Fibroblast of skin of left quadriceps (primary cell): ENCODE results near the gene TOM1L2.
A peak's percentile ranks its signal among the peaks of the same experiment; 100 is the strongest.

Experiments
- DNase-seq, 2 experiments: peaks; one replicate each; pipeline ENCODE4 v3.0.0-alpha.2; 2013; ENCODE audit warnings: low read depth in 2 of 2

TOM1L2 gene

DNA sequence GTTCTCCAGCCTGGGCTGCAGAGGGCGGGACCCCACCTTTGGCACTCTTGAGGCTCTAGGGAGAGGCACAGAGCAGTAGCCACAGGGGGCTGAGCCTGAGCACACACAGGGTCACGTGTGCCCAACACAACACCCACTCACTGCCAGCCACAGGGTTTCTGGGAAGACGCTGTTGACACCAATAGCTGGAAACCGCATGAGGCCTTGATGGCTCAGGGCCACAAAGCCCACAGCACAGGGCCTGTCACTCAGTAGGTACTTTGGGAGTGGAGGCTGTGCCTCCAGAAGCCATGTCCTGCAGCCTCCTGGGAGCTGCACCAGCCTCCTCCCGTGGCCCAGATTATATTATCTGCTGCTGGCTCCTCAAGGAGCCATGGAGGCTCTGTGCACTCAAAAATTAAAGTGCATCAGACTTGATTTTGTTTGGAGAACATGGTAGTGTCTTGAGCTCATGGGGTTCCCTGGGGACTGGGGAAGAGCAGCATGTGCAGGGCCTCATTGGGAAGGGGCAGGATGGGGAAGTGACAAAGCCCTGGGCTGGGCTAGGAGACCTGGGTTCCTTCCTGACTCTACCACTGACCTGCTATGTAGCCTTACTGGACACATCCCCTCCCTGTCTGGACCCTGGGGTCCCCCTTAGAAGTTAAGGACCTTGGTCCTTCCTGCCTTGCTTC lies 122.9 kb downstream of the TOM1L2 start:
- DNase-seq, result no peak

DNA sequence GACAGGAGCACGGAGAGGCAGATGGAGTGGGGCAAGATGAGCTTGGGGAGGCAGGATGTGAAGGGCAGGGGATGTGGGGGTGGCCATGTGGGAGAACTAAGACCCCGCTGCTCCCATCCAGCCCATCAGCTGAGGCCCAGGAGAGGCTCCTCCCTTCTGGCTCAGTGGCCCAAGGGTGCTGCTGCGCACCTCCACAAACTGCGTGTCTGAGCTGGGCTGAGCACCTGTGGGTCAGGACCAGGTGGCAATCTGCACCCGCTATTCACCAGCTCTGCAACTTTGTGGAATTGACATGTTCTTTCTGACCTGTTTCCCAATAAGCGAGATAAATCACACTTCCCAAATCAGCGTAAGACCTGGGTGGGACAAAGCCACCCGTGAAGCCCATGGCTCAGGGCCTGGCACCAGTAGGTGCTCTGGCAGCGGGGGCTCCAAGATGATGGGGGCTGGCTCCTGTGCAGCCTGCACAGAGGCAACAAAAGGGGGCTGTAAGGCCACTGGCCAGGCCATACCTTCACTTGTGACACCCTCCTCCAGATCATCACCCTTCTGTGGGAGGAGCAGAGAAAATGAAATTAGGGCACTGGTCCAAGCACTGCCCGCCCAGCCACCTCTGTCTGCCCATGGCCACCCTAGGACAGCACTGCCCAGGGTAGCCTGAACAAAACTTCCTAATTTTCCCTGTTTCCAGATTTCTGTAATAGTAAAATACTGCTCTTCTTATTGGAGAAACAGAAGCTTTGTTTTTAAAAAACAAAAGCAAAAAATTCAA lies 123.7 kb downstream of the TOM1L2 start:
- no peak for DNase-seq

- DNase-seq, result no peak
Observed at GRCh38 chr17:17847726-17848125, 124.5 kb downstream of the TOM1L2 start.

- no peak for DNase-seq
Observed at GRCh38 chr17:17847118-17847689, 125.0 kb downstream of the TOM1L2 start.

DNA sequence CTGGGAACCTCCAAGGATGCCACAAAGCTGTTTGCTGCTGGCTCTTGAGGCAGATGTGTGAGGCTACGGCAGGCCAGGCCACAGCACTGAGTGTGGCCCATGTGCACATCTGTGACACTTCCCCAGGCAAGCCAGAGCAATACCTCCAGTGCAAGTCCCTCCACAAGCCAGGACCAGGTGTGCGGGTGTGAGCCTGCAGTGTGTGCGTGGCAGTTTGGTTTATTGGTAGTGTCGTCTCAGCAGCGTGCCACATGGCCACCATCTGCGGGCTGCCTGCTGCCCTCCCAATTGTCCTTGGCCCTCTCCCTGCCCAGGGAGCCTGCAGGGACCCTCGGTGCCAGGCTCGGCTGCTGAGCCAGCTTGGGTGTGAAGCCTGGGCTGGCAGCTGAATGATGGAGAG lies 125.6 kb downstream of the TOM1L2 start:
- DNase-seq, result no peak

DNA sequence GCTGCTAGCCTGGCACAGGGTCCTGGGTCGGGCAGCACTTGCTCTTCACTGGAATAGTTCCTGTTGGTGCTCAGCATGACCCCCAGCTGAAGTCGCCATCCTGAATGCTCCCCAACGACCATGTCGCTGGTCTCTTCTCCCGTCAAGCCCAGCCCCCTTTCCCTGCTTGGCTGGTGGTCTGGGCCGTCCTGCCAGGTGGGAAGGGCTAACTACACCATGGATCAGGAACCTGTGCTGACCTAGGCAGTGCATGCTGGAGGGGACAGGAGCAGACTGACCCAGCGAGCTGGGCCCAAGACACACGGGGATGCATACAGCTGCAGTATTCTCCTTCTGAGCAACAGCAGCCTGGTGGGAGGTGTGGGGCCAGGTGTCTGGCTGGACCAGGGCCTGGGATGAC lies 126.2 kb downstream of the TOM1L2 start:
- DNase-seq, result no peak

- no peak for DNase-seq
Observed at GRCh38 chr17:17845046-17845775, 127.0 kb downstream of the TOM1L2 start.

DNA sequence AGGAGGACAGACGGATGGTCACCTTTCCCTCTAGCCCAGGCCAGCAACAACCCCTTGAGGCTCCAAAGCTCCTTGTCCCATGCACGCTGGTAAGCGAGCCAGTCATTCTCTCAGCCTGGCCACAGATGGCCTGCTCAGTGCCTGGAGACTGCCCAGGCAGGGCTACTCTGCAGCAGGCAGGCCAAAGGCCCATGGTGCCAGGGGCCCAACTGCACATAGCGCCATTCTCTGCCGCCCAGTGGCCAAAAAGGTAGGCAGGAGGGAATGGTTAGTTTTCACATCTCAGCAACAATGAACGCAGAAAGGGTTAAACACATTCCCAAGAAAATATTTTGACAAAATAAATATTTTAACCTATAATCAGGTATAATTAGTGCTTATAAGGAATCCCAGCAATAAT lies 127.7 kb downstream of the TOM1L2 start:
- no peak for DNase-seq

- no peak for DNase-seq
Observed at GRCh38 chr17:17844079-17844478, 128.1 kb downstream of the TOM1L2 start.

- no peak for DNase-seq
Observed at GRCh38 chr17:17843096-17843495, 129.1 kb downstream of the TOM1L2 start.

- DNase-seq, result no peak
Observed at GRCh38 chr17:17842111-17842876, 129.9 kb downstream of the TOM1L2 start.

DNA sequence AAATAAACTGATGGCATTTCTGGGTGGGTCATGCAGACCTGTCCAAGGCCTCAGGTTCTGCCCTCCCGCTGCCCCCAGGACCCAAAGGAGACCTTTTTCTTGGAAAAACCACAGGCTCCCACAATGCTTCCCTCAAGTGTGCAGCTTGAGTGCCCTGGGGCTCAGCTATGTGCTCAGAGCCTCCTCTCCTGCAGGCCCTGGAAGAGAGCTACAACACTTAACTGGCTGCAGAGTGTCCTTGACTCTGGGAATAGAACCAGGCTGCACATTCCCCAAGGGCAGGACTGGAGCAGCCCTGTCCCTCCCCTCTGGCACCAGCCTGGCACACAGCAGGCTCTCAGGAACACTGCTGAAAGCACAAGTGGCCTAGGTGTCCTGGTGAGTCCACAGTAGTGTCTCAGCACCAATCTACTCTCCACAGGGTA lies 130.6 kb downstream of the TOM1L2 start:
- DNase-seq, result no peak

DNA sequence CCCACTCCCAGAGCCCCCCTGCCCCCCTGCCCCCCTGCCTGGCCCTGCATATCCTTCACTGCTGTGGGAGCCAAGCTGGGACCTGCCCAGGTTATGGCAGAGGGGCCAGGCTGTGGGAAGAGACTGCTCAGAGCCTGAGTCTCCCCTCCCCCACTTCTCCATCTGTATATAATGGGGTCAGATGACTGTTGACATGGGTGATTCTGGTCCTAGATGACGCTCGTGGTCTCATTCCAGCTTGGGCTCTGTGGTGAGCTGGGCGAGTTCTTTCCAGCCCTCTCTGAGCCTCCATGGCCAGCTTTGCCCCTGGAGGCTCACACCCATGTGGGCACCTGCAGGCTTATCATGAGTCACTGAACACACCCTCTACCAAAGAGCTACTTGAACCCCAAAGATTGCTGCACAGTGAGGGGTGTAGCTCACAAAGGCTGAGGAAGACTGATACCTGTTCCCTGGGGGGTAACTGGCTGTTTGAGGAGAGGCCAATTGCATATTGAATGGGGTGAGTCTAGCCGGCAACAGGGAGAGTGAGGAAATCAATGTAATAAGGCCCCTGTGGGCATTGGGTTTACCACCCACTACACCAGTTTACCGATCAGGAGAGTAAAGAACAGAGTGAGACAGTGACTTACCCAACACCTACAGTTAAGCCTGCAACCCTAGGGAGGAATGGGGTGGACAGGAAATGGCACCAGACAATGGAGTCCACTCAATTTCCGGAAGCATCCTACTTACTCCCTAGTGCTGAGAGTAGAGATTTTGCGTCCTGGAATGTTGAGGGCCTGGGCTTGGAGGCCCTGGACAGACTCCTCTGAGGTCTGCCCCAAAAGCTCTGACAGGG lies 131.2 kb downstream of the TOM1L2 start:
- DNase-seq, result no peak

DNA sequence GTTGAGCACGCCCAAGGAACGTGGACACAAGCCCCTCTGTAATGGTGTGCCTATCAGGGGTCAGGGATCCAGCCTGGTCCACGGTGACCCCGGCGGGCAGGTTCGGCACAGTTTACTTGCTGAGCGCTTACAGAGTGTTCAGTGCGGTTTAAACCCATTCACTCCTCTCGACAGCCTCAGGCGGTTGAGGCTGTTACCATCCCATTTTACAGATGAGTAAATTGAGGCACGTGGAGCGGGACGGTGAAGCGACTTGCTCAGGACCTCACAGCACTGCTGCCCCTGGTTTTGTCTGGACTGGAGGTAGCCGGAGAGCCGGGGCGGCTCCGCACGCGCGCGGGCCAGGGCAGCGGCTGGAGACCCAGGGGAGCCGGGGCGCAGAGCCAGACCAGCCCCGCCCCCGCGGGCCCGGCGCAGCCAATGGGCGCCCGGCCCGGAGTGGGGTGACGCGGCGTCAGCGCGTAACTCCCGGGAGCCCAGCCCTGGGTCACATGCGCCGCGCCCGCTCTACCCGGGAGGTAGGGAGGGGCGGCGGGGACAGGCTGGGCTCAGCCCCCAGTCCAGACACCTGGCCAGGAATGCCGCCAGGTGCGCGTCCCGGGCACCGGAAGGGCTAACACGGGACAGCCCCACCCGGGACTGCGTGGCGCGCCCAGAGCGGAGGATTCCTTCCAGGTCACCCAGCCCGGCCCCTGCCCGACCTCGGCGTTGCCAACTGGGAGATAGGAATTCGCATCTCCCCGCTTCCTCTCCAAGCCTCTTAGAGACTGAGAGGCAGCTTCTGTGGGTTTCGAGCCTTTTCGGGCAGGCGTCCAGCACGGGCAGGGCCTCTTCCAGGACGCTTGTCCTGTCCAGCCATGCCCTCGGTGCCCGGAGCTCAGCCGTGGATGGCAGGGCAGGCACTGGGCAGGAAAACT lies 132.2 kb downstream of the TOM1L2 start:
- peak; percentile 53 to 55 for DNase-seq

- DNase-seq, result no peak
Observed at GRCh38 chr17:17837966-17838962, 133.9 kb downstream of the TOM1L2 start.

DNA sequence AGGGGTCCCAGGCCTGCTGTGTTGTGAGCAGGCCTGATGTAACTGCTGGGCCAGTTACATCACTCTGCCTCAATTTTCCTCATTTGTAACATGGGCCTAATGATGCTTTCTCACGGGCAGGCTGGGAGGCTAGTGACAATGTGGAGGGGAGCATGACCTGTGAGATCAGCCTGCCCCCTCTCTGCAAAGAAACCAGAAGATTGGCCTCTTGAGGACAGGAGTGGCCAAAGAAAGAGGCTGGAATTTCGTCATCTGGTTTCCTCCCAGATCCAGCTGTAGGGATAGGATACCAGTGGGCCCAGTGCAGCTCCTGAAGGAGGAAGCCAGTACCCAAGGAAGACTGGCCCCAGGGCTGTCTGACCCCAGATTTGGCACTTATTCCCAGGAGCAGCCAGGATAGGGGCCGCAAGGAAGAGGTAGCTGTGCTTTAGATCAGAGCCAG lies 134.8 kb downstream of the TOM1L2 start:
- DNase-seq, result peak in 1 of 2 experiments; percentile 40

- DNase-seq, result no peak
Observed at GRCh38 chr17:17836818-17837379, 135.3 kb downstream of the TOM1L2 start, which contains the start of gene SREBF1. SREBF1 (minus strand) TSS chr17:17836986; CDS start chr17:17836817, 169 bp downstream.
